Stimulated activated naive CD8-positive, alpha-beta T cell treated with anti-CD3 and anti-CD28 coated beads, Interleukin-15, amount 100 ng/mL, for 72 hours (primary cell): ENCODE data around the gene FOXL1.

Experiments
- ATAC-seq: fragments of 150-1000 bp; cut with Tn5 transposase; 2 replicates; pipeline ENCODE4 v1.10.0; 2021; ENCODE audit warnings: mild to moderate bottlenecking, moderate library complexity
- DNase-seq, 2 donors: peaks; one replicate each; pipeline ENCODE4 v3.0.0; 2021 to 2022
- H3K27ac Mint-ChIP-seq, 2 donors: one replicate each; pipeline ENCODE4 v1.8.0; 2022; ENCODE audit warnings: mild to moderate bottlenecking in 2 of 2, mixed read lengths in 2 of 2, moderate library complexity in 2 of 2
- H3K27me3 Mint-ChIP-seq: one replicate; pipeline ENCODE4 v1.8.0; 2022; ENCODE audit warnings: mixed read lengths
- H3K4me1 Mint-ChIP-seq: one replicate; pipeline ENCODE4 v1.8.0; 2022; ENCODE audit warnings: mild to moderate bottlenecking, mixed read lengths
- H3K4me3 Mint-ChIP-seq, 2 donors: one replicate each; pipeline ENCODE4 v1.8.0; 2022; ENCODE audit warnings: mild to moderate bottlenecking in 2 of 2, mixed read lengths in 2 of 2, moderate library complexity in 1 of 2
- H3K9me3 Mint-ChIP-seq, 2 donors: one replicate each; pipeline ENCODE4 v1.8.0; 2022; ENCODE audit warnings: mixed read lengths in 2 of 2

The FOXL1 gene

GRCh38 chr16:86570558-86571529 lies 7.5 kb upstream of the FOXL1 start:
- no peak overlapping the region for H3K27ac Mint-ChIP-seq
- peaks cover 8% of the 10 kb centered on the region for H3K4me1 Mint-ChIP-seq
- H3K4me3 Mint-ChIP-seq = no peak overlapping the region
- H3K9me3 Mint-ChIP-seq = no peaks in the 10 kb centered on the region
- ATAC-seq = no peak
- DNase-seq = no peak
- peaks cover 88% of the 10 kb centered on the region for H3K27me3 Mint-ChIP-seq

DNA sequence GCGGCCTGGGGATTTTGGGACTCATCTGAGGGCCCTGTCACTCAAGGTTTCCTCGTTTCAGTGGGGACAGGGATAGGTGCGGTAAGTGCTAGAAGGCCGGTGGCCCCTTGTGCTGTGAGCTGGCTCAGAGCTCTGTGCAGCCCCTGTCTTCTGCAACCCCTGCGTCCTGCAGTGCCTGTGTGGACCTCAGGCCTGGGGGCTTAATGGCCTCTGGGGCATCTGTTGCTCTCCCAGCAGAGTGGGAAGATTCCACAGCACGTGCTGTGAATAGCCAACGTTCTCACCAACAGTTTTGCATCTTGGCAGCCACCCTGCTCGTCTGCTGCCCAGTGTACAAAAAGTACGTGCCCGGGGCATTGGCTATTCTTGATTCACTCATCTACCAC lies 6.8 kb upstream of the FOXL1 start:
- ATAC-seq (no peak), DNase-seq (no peak)
- H3K9me3 Mint-ChIP-seq = no peaks in the 10 kb centered on the region
- H3K27me3 Mint-ChIP-seq = peaks cover 91% of the 10 kb centered on the region
- no peak overlapping the region for H3K27ac Mint-ChIP-seq
- peaks cover 15% of the 10 kb centered on the region for H3K4me1 Mint-ChIP-seq
- H3K4me3 Mint-ChIP-seq = no peak overlapping the region

GRCh38 chr16:86572041-86572521 lies 6.3 kb upstream of the FOXL1 start:
- ATAC-seq = no peak
- no peak overlapping the region for H3K4me3 Mint-ChIP-seq
- DNase-seq = no peak
- peaks cover 96% of the 10 kb centered on the region for H3K27me3 Mint-ChIP-seq
- peaks cover 21% of the 10 kb centered on the region for H3K4me1 Mint-ChIP-seq
- no peaks in the 10 kb centered on the region for H3K9me3 Mint-ChIP-seq
- no peak overlapping the region for H3K27ac Mint-ChIP-seq

- H3K27me3 Mint-ChIP-seq = peaks cover 96% of the 10 kb centered on the region
- H3K27ac Mint-ChIP-seq = no peak overlapping the region
- ATAC-seq (no peak), DNase-seq (no peak)
- no peaks in the 10 kb centered on the region for H3K9me3 Mint-ChIP-seq
- H3K4me3 Mint-ChIP-seq = no peak overlapping the region
- peaks cover 18% of the 10 kb centered on the region for H3K4me1 Mint-ChIP-seq
These were observed 5.7 kb upstream of the FOXL1 start for GRCh38 chr16:86572606-86573005.

- no peak for DNase-seq
- H3K27me3 Mint-ChIP-seq = peaks cover 100% of the 10 kb centered on the region
- H3K27ac Mint-ChIP-seq = no peak overlapping the region
- peaks cover 18% of the 10 kb centered on the region for H3K4me1 Mint-ChIP-seq
- no peak overlapping the region for H3K4me3 Mint-ChIP-seq
- no peaks in the 10 kb centered on the region for H3K9me3 Mint-ChIP-seq
- no peak for ATAC-seq
These were observed 5.1 kb upstream of the FOXL1 start for GRCh38 chr16:86573215-86573614.

- Mint-ChIP-seq H3K9me3 (no peaks in the 10 kb centered on the region), H3K27ac (no peak overlapping the region), H3K4me3 (no peak overlapping the region), H3K27me3 (peaks cover 100% of the 10 kb centered on the region), H3K4me1 (peaks cover 18% of the 10 kb centered on the region)
- DNase-seq = no peak
- no peak for ATAC-seq
These were observed 4.5 kb upstream of the FOXL1 start for GRCh38 chr16:86573646-86574508.

- H3K27ac Mint-ChIP-seq = no peak overlapping the region
- ATAC-seq = no peak
- H3K9me3 Mint-ChIP-seq = no peaks in the 10 kb centered on the region
- peaks cover 20% of the 10 kb centered on the region for H3K4me1 Mint-ChIP-seq
- H3K27me3 Mint-ChIP-seq = peaks cover 100% of the 10 kb centered on the region
- DNase-seq = no peak
- H3K4me3 Mint-ChIP-seq = no peak overlapping the region
These were observed 3.7 kb upstream of the FOXL1 start for GRCh38 chr16:86574646-86575045.

GRCh38 chr16:86575095-86575685 lies 3.2 kb upstream of the FOXL1 start:
- H3K27me3 Mint-ChIP-seq = peaks cover 100% of the 10 kb centered on the region
- peaks cover 23% of the 10 kb centered on the region for H3K4me1 Mint-ChIP-seq
- no peak overlapping the region for H3K27ac Mint-ChIP-seq
- no peaks in the 10 kb centered on the region for H3K9me3 Mint-ChIP-seq
- DNase-seq = no peak
- H3K4me3 Mint-ChIP-seq = peak overlapping the region in 1 of 2 donors; percentile 75
- no peak for ATAC-seq

DNA sequence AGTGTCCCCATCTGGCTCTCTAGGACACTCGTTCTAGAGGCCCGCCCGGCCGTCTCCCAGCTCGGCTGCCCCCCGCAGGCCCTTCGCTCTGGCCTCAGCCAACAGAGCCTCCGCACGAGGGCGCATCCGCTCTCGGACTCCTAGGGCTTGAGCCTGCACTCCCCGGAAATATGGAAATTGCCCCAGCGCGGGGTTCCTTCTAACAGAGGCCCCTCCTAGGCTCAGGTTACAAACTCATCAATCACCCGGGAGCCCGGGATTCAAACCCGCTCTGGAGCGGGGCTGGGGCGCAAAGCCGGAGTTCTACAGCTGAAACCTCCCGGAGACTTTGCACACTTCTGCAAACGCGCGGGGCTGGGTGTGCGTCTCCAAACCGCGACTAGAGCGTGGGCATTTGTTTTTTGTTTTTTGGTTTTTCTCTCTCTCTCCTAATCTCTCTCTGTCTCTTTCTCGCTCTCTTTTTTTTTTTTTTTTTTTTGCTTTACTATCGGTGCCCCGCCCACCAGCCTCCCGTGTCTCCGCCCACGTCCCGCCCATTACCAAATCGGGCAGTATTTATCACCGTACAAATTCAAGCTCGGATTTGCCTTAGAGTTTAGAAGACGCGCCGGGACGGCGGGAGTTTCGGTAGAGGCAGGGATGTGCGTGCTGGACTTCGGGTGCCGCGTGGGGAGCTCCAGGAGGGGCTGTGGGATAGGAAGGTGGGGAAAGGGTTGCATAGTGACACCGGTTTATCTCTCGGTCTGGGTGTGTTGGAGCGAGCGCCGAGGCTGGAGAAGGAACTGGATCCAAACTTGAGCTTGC lies 2.4 kb upstream of the FOXL1 start:
- Mint-ChIP-seq H3K4me1 (peaks cover 23% of the 10 kb centered on the region), H3K27me3 (peaks cover 100% of the 10 kb centered on the region), H3K9me3 (no peaks in the 10 kb centered on the region), H3K27ac (no peak overlapping the region), H3K4me3 (peak overlapping the region; percentile 68 to 75)
- ATAC-seq = peak; percentile 69
- DNase-seq = peak in 1 of 2 donors; percentile 11

DNA sequence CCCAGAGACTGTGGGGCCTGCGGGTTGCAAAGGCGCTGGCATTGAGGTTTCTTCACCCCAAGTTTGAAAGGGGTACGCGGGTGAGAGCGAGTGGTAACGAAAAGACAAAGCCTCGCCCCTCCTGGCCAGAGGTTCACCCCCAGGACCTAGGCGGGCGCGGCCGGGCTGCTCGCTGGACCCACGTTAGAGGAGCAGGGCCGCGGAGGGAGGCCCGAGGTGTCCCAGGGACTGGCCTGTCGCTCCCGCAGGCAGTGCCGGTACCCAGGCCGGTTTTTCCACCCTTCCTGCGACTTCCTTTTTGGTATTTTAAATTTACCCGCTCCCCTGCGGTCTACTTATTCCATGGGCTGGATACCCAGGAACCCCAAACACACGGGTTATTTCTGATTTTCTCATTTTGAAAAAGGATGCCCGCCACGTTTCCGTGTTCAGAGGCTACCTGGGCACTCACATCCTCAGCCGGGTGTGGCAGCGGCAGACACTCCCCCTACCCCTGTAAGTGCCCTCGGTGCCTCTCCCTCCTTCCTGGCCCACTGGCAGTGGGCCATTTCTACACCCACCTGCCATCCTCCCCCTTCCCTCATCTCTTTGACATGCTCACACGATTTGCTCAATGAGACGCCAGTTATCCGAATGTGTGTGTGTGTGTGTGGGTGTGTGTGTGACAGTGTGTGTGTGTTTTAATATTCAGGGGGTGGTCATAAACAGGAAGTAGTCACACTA lies 1.6 kb upstream of the FOXL1 start:
- Mint-ChIP-seq H3K9me3 (no peaks in the 10 kb centered on the region), H3K27me3 (peaks cover 100% of the 10 kb centered on the region), H3K4me3 (peak overlapping the region; percentile 68 to 75), H3K27ac (no peak overlapping the region), H3K4me1 (peaks cover 23% of the 10 kb centered on the region)
- no peak for ATAC-seq
- no peak for DNase-seq

GRCh38 chr16:86577314-86577971 lies 906 bp upstream of the FOXL1 start:
- Mint-ChIP-seq H3K9me3 (no peaks in the 10 kb centered on the region), H3K27ac (no peak overlapping the region), H3K4me1 (peaks cover 23% of the 10 kb centered on the region), H3K27me3 (peaks cover 98% of the 10 kb centered on the region), H3K4me3 (no peak overlapping the region)
- ATAC-seq (no peak), DNase-seq (no peak)

DNA sequence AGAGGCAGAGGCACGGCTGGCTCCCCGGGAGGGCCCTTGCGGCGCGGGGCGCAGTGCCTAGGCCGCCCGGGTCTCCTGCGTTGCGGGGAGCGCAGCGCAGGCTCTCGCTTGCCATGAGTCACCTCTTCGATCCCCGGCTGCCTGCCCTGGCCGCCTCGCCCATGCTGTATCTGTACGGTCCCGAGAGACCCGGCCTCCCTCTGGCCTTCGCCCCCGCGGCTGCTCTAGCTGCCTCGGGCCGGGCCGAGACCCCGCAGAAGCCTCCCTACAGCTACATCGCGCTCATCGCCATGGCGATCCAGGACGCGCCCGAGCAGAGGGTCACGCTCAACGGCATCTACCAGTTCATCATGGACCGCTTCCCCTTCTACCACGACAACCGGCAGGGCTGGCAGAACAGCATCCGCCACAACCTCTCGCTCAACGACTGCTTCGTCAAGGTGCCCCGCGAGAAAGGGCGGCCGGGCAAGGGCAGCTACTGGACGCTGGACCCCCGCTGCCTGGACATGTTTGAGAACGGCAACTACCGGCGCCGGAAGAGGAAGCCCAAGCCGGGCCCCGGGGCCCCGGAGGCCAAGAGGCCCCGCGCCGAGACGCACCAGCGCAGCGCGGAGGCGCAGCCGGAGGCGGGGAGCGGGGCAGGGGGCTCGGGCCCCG lies 390 bp downstream of the FOXL1 start:
- H3K27ac Mint-ChIP-seq = no peak overlapping the region
- H3K9me3 Mint-ChIP-seq = no peaks in the 10 kb centered on the region
- ATAC-seq = no peak
- no peak for DNase-seq
- no peak overlapping the region for H3K4me3 Mint-ChIP-seq
- peaks cover 85% of the 10 kb centered on the region for H3K27me3 Mint-ChIP-seq
- peaks cover 23% of the 10 kb centered on the region for H3K4me1 Mint-ChIP-seq

DNA sequence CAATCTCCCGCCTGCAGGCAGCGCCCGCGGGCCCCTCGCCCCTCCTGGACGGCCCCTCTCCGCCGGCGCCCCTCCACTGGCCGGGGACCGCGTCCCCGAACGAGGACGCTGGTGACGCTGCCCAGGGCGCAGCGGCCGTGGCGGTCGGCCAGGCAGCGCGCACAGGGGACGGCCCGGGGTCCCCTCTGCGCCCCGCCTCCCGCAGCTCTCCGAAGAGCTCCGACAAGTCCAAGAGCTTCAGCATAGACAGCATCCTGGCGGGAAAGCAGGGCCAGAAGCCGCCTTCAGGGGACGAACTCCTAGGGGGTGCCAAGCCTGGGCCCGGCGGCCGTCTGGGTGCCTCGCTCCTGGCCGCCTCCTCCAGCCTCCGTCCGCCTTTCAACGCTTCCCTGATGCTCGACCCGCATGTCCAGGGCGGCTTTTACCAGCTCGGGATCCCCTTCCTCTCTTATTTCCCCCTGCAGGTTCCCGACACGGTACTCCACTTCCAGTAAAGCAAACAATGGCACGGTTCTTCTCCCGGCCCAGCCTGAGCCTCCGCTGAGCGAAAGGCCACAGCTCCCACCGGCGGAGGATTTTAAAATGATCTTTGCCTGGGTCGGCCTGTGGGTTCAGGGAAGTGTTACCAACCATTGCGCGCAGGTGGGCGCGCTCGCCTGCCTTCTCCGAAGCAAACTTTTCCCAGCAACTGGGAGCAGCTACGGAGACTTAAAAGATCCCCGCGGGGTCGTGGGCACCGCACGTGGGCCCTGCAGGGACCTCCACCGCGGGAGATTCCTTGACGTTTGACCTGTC lies 1.1 kb downstream of the FOXL1 start:
- ATAC-seq (no peak), DNase-seq (no peak)
- H3K4me3 Mint-ChIP-seq = no peak overlapping the region
- peaks cover 77% of the 10 kb centered on the region for H3K27me3 Mint-ChIP-seq
- H3K4me1 Mint-ChIP-seq = peaks cover 23% of the 10 kb centered on the region
- H3K27ac Mint-ChIP-seq = no peak overlapping the region
- no peaks in the 10 kb centered on the region for H3K9me3 Mint-ChIP-seq
